HFFc6 (cell line): ENCODE measurements around the gene TPO. TPM values are rescaled to one million over a fixed set of nuclear protein-coding genes. Genes with fewer than 3 reads are reported as not detected.
"Not testable (repeated sequence)": the region's sequence is repeated elsewhere in the genome, so short reads cannot be mapped to it uniquely, and the experiment has no call there.

Experiments
- DNase-seq: peaks from one replicate; pipeline ENCODE4 v3.0.0-alpha.2; 2018
- H3K27ac Mint-ChIP-seq: 2 replicates; pipeline ENCODE4 v1.8.0; 2020; ENCODE audit warnings: mild to moderate bottlenecking, mixed read lengths
- H3K27me3 Mint-ChIP-seq: 2 replicates; pipeline ENCODE4 v1.8.0; 2021; ENCODE audit warnings: mild to moderate bottlenecking, moderate library complexity, mixed read lengths; ENCODE audit not compliant: insufficient read depth
- H3K36me3 Mint-ChIP-seq: 2 replicates; pipeline ENCODE4 v1.8.0; 2021; ENCODE audit warnings: low read depth, mixed read lengths
- H3K4me1 Mint-ChIP-seq: 2 replicates; pipeline ENCODE4 v1.8.0; 2020; ENCODE audit warnings: low read depth, mixed read lengths
- H3K4me3 Mint-ChIP-seq: 2 replicates; pipeline ENCODE4 v1.8.0; 2020; ENCODE audit warnings: mild to moderate bottlenecking, moderate library complexity, mixed read lengths
- H3K9me3 Mint-ChIP-seq: 2 replicates; pipeline ENCODE4 v1.8.0; 2020; ENCODE audit warnings: mild to moderate bottlenecking, mixed read lengths
- total RNA-seq, 6 experiments: library from RNA; stranded (reverse); fragmentation: NEBNext Ultra II Directional; extraction: Animal tissue kit (Norgen Biotek cat#: 25700); gene quantifications; 2 replicates in 1 of 6; 3 replicates in 5 of 6; pipeline ENCODE4 v1.2.3, GENCODE V29; 2021
- TF ChIP-seq, protein P1 (sequence below): fragments of 200-600 bp; sonication (generic); IDR thresholded peaks from 2 replicates; pipeline ENCODE4 v1.5.0; 2021; ENCODE audit warnings: antibody characterized with exemption, mild to moderate bottlenecking

The TPO gene
- total RNA-seq, 6 experiments from 2014 or later = not detected

GRCh38 chr2:1515073-1515430, 101.8 kb downstream of the TPO start:
- H3K27me3 Mint-ChIP-seq = peaks cover 26% of the 10 kb centered on the region
- no peak overlapping the region for H3K27ac Mint-ChIP-seq
- TF ChIP-seq, protein P1, sequence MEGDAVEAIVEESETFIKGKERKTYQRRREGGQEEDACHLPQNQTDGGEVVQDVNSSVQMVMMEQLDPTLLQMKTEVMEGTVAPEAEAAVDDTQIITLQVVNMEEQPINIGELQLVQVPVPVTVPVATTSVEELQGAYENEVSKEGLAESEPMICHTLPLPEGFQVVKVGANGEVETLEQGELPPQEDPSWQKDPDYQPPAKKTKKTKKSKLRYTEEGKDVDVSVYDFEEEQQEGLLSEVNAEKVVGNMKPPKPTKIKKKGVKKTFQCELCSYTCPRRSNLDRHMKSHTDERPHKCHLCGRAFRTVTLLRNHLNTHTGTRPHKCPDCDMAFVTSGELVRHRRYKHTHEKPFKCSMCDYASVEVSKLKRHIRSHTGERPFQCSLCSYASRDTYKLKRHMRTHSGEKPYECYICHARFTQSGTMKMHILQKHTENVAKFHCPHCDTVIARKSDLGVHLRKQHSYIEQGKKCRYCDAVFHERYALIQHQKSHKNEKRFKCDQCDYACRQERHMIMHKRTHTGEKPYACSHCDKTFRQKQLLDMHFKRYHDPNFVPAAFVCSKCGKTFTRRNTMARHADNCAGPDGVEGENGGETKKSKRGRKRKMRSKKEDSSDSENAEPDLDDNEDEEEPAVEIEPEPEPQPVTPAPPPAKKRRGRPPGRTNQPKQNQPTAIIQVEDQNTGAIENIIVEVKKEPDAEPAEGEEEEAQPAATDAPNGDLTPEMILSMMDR = no peak
- H3K9me3 Mint-ChIP-seq = no peaks in the 10 kb centered on the region
- no peak for DNase-seq
- H3K36me3 Mint-ChIP-seq = no peaks in the 10 kb centered on the region
- H3K4me1 Mint-ChIP-seq = 0 out of 2 replicates have a peak, but pooled peaks cover 6% of the 10 kb centered on the region
- no peak overlapping the region for H3K4me3 Mint-ChIP-seq

GRCh38 chr2:1515986-1516797, 102.9 kb downstream of the TPO start:
- 0 out of 2 replicates have a peak, but pooled peaks cover 6% of the 10 kb centered on the region for H3K4me1 Mint-ChIP-seq
- H3K4me3 Mint-ChIP-seq = no peak overlapping the region
- H3K27me3 Mint-ChIP-seq = peaks cover 28% of the 10 kb centered on the region
- H3K27ac Mint-ChIP-seq = no peak overlapping the region
- TF ChIP-seq, protein P1 = no peak
- DNase-seq = no peak
- H3K36me3 Mint-ChIP-seq = no peaks in the 10 kb centered on the region
- no peaks in the 10 kb centered on the region for H3K9me3 Mint-ChIP-seq

- H3K4me3 Mint-ChIP-seq = no peak overlapping the region
- TF ChIP-seq, protein P1 = no peak
- no peak for DNase-seq
- peaks cover 25% of the 10 kb centered on the region for H3K27me3 Mint-ChIP-seq
- no peaks in the 10 kb centered on the region for H3K36me3 Mint-ChIP-seq
- 0 out of 2 replicates have a peak, but pooled peaks cover 6% of the 10 kb centered on the region for H3K4me1 Mint-ChIP-seq
- H3K27ac Mint-ChIP-seq = no peak overlapping the region
- no peaks in the 10 kb centered on the region for H3K9me3 Mint-ChIP-seq
Observed at GRCh38 chr2:1516798-1517060, 103.5 kb downstream of the TPO start.

GRCh38 chr2:1517291-1517690, 104.0 kb downstream of the TPO start:
- peaks cover 24% of the 10 kb centered on the region for H3K27me3 Mint-ChIP-seq
- not testable (repeated sequence) for DNase-seq, H3K4me1 Mint-ChIP-seq, H3K4me3 Mint-ChIP-seq, H3K36me3 Mint-ChIP-seq, H3K9me3 Mint-ChIP-seq, H3K27ac Mint-ChIP-seq

DNA sequence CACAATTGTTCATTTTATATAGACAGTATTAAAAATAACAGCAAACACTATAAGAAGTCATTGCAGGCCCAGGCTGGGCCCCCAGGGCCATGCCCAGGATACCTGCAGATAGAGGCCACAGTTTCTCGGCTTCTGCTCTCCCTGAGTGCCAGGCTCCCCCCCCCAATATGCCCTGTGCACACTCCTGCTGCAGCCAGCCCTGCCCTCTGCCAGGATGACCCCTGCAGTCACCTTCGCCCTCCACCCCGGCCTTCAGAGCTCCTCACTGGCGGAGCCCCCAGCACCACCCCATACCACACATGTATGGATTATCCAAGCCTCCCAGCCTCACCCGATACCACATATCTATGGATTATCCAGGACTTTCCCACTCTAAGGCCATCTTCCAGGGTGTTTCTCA, 104.5 kb downstream of the TPO start:
- H3K4me1 Mint-ChIP-seq = 0 out of 2 replicates have a peak, but pooled peaks cover 6% of the 10 kb centered on the region
- DNase-seq = no peak
- no peak overlapping the region for H3K4me3 Mint-ChIP-seq
- no peaks in the 10 kb centered on the region for H3K36me3 Mint-ChIP-seq
- TF ChIP-seq, protein P1 = no peak
- H3K27ac Mint-ChIP-seq = no peak overlapping the region
- no peaks in the 10 kb centered on the region for H3K9me3 Mint-ChIP-seq
- peaks cover 25% of the 10 kb centered on the region for H3K27me3 Mint-ChIP-seq

GRCh38 chr2:1518331-1518803, 105.1 kb downstream of the TPO start:
- TF ChIP-seq, protein P1 = no peak
- Mint-ChIP-seq H3K4me1 (0 out of 2 replicates have a peak, but pooled peaks cover 6% of the 10 kb centered on the region), H3K27me3 (peaks cover 23% of the 10 kb centered on the region), H3K9me3 (no peaks in the 10 kb centered on the region), H3K36me3 (no peaks in the 10 kb centered on the region), H3K27ac (no peak overlapping the region), H3K4me3 (no peak overlapping the region)
- DNase-seq = no peak
